Measurements from ENCODE around the gene SLC35F3.

GRCh38 chr1:234096161-234096770 is 191.8 kb downstream of the SLC35F3 start:
- TF ChIP-seq CTCF (IDR thresholded peaks at IDR 0.05), result no peak
- TF ChIP-seq POLR2A (IDR thresholded peaks at IDR 0.05), result no peak

Data from Peyer's patch (tissue), 4 donors.